ENCODE data around the gene ADSL. TPM values are rescaled to one million over a fixed set of nuclear protein-coding genes. Genes with fewer than 3 reads are reported as not detected.
A peak's percentile ranks its signal among the peaks of the same experiment; 100 is the strongest.

ADSL gene
- total RNA-seq, 2 donors from 2014 or later: 49.0 to 76.5 TPM

GRCh38 chr22:40326905-40327735 is 19.2 kb upstream of the ADSL start:
- Histone ChIP-seq H3K27me3 (no peaks in the 10 kb centered on the region), H3K4me3 (no peak overlapping the region), H3K9me3 (no peaks in the 10 kb centered on the region), H3K27ac (peak overlapping the region in 1 of 4 donors; percentile 32), H3K4me1 (peaks cover 5% of the 10 kb centered on the region), H3K36me3 (replicated peaks in 1 of 2; ENCODE audit: insufficient read depth in 1 of 2, low read depth in 2 of 2) (peaks cover 0 to 15% of the 10 kb centered on the region in 2 donors)
- TF ChIP-seq CTCF (IDR thresholded peaks at IDR 0.05) (no peak), POLR2A (IDR thresholded peaks at IDR 0.05) (no peak)
- DNase-seq (no peak), ATAC-seq (no peak)
- WGBS, 2 donors: 72 to 78% methylated on average over 10 of the region's 10 CpGs
- intact Hi-C loops (cut with DNase I): no loop called here

DNA sequence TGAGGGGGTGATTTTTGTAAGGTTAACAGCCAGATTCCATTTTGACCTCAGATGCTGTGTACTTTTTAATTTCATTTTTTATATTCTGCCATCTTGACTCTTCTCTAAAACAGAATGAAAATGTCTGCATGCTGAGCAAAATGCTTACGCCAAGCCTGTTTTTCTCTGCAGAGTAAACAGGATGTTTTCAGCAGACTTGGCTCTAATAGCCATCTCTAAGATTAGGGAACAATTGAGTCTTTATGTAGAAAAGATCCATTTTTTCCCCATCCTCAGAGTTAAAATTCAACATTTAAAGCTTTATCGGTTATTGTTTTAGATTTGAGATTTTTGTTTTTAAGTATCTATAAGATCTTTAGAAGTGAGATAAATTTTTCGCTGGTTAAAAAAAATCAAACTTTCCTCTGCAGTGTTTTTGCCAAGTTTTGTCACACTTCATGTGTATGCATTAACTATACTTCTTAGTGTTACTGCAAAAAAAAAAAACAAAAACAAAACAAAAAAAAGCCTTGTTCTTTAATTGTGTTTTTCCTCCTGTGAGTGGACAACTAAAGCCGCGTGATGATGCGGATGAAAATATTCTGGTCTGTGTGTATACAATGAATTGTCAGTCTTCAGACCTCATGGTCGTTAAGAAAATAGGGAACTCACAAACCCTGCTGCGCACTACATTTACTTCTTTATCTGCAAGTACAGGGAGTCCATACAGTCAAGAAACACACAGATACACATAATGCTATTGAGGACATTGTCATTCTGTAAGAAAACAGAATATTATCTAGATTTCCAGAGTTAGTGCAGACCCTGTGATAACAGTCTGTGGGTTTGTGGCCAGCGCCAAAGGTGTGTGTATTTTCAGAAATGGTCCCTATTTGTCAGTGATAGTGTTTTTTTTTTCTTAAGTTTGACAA is 17.5 kb upstream of the ADSL start:
- Histone ChIP-seq H3K27ac (no peak overlapping the region), H3K27me3 (no peaks in the 10 kb centered on the region), H3K9me3 (no peaks in the 10 kb centered on the region), H3K4me3 (no peak overlapping the region), H3K36me3 (replicated peaks in 1 of 2; ENCODE audit: insufficient read depth in 1 of 2, low read depth in 2 of 2) (peaks cover 0 to 3% of the 10 kb centered on the region in 2 donors), H3K4me1 (peaks cover 5% of the 10 kb centered on the region)
- DNase-seq (no peak), ATAC-seq (no peak)
- no peak for TF ChIP-seq CTCF (IDR thresholded peaks at IDR 0.05)
- no peak for TF ChIP-seq POLR2A (IDR thresholded peaks at IDR 0.05)
- 69 to 77% methylated on average over 9 of the region's 9 CpGs for WGBS, 2 donors
- intact Hi-C loops (cut with DNase I): no loop called here

DNA sequence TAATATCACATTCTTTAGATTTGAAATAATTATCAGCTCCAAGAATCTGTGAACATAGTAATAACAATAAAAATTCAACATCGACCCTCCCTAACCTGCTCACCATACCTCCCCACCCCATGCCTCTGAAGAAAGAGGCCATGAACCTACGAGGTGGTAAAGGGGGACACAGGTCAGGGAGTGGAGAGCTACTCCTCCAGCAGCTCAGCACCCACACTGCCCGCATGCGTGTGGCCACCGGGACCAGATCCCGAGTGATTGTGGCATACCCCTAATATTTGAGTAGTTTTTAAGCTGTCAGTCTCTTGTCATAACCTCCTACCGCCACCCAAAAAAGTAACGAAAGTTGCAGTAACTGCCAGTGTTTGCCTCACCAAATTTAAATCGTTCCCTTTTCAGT is 16.8 kb upstream of the ADSL start:
- Histone ChIP-seq H3K27me3 (no peaks in the 10 kb centered on the region), H3K27ac (no peak overlapping the region), H3K9me3 (no peaks in the 10 kb centered on the region), H3K36me3 (replicated peaks in 1 of 2; ENCODE audit: insufficient read depth in 1 of 2, low read depth in 2 of 2) (peaks cover 0 to 3% of the 10 kb centered on the region in 2 donors), H3K4me1 (peaks cover 5% of the 10 kb centered on the region), H3K4me3 (no peak overlapping the region)
- intact Hi-C loops (cut with DNase I): no loop called here
- WGBS, 2 donors: 84 to 93% methylated on average over 8 to 9 of the region's 9 CpGs
- no peak for DNase-seq
- no peak for ATAC-seq
- TF ChIP-seq POLR2A (IDR thresholded peaks at IDR 0.05): no peak
- no peak for TF ChIP-seq CTCF (IDR thresholded peaks at IDR 0.05)

DNA sequence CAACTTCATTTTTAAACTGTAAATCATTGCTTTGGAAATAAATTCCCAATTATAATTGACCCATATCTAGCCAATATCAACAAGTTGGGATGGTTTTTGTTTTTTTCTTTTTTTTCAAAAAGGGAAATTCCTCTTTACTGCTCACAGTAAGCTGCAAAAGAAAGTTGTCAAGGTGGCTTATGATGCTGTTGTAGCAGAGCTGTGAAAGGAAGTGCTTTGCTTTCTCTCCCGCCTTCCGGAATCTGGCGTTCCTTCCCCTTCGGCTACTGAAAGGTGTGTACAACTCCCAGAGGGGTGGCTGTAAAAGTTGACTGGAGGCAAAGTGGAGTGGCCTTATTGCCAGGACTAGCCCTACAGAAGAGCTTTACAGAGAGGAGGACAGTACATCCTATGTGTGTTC is 16.2 kb upstream of the ADSL start:
- WGBS, 2 donors: 89 to 91% methylated on average over 4 of the region's 4 CpGs
- TF ChIP-seq CTCF (IDR thresholded peaks at IDR 0.05) (no peak), POLR2A (IDR thresholded peaks at IDR 0.05) (no peak)
- no peak for DNase-seq
- intact Hi-C loops (cut with DNase I): no loop called here
- H3K9me3 ChIP-seq: no peaks in the 10 kb centered on the region
- no peak overlapping the region for H3K27ac ChIP-seq
- H3K27me3 ChIP-seq: no peaks in the 10 kb centered on the region
- ATAC-seq: no peak
- H3K4me3 ChIP-seq: no peak overlapping the region
- peaks cover 5% of the 10 kb centered on the region for H3K4me1 ChIP-seq
- peaks cover 0 to 3% of the 10 kb centered on the region in 2 donors for H3K36me3 ChIP-seq (replicated peaks in 1 of 2; ENCODE audit: insufficient read depth in 1 of 2, low read depth in 2 of 2)
